ENCODE data around the gene MIEN1. TPM values are rescaled to one million over a fixed set of nuclear protein-coding genes. Genes with fewer than 3 reads are reported as not detected.

The MIEN1 gene
- total and polyA plus RNA-seq, 2 of the 13 experiments (the other 11 are each of a cell fraction or from before 2014, with no cell fraction given) = 40.6 to 56.6 TPM

- TF ChIP-seq USF2 (IDR thresholded peaks at IDR 0.05; ENCODE audit: low read depth, low read length) (no peak), USF2 (CRISPR knock-in tag; IDR thresholded peaks at IDR 0.05; ENCODE audit: borderline replicate concordance) (0 out of 2 replicates have a peak, but pooled peaks have one; percentile 7), ISX (CRISPR knock-in tag; conservative IDR thresholded peaks at IDR 0.05) (0 out of 2 replicates have a peak, but pooled peaks have one; percentile 30), SNAPC2 (CRISPR knock-in tag; IDR thresholded peaks at IDR 0.05) (no peak), ZNF280D (CRISPR knock-in tag; IDR thresholded peaks at IDR 0.05) (no peak; the same call in 1 of the 2 replicates), GMEB1 (CRISPR knock-in tag; IDR thresholded peaks at IDR 0.05; ENCODE audit: borderline replicate concordance) (no peak; the same call in 1 of the 2 replicates), ZNF138 (CRISPR knock-in tag; IDR thresholded peaks at IDR 0.05; ENCODE audit: low read depth) (no peak), ZBTB14 (CRISPR knock-in tag; IDR thresholded peaks at IDR 0.05) (no peak), ZNF609 (CRISPR knock-in tag; IDR thresholded peaks at IDR 0.05; ENCODE audit: borderline replicate concordance) (peak; percentile 58; the same call in 1 of the 2 replicates), ZNF280B (CRISPR knock-in tag; IDR thresholded peaks at IDR 0.05; ENCODE audit: borderline replicate concordance) (no peak; the same call in 1 of the 2 replicates), ZNF878 (CRISPR knock-in tag; IDR thresholded peaks at IDR 0.05) (peak; percentile 61; the same call in 1 of the 2 replicates)
Measured at GRCh38 chr17:39737760-39738567, 7.6 kb upstream of the MIEN1 start, which contains the start of gene GRB7 (continued).

Measured in HepG2 (cell line).